ENCODE results near the gene HMGCL.

- TF ChIP-seq, protein P1, sequence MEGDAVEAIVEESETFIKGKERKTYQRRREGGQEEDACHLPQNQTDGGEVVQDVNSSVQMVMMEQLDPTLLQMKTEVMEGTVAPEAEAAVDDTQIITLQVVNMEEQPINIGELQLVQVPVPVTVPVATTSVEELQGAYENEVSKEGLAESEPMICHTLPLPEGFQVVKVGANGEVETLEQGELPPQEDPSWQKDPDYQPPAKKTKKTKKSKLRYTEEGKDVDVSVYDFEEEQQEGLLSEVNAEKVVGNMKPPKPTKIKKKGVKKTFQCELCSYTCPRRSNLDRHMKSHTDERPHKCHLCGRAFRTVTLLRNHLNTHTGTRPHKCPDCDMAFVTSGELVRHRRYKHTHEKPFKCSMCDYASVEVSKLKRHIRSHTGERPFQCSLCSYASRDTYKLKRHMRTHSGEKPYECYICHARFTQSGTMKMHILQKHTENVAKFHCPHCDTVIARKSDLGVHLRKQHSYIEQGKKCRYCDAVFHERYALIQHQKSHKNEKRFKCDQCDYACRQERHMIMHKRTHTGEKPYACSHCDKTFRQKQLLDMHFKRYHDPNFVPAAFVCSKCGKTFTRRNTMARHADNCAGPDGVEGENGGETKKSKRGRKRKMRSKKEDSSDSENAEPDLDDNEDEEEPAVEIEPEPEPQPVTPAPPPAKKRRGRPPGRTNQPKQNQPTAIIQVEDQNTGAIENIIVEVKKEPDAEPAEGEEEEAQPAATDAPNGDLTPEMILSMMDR (conservative IDR thresholded peaks at IDR 0.05 in 1 of 2, IDR thresholded peaks at IDR 0.05 in 1 of 2; ENCODE audit: extremely low read depth in 1 of 2, insufficient read depth in 1 of 2, low read depth in 1 of 2, low read length in 2 of 2) = no peak
- no peak for TF ChIP-seq EZH2 (IDR thresholded peaks at IDR 0.05; ENCODE audit: borderline replicate concordance, low read length)
Observed at GRCh38 chr1:23763041-23763577, 62.1 kb downstream of the HMGCL start.

All from mammary epithelial cell (primary cell).